ENCODE measurements around the gene FTCD. TPM values are rescaled to one million over a fixed set of nuclear protein-coding genes. Genes with fewer than 3 reads are reported as not detected.

The FTCD gene
- total and polyA plus RNA-seq, 5 donors = 1.00 to 3.5 (median 1.8) TPM

- intact Hi-C loops (cut with DNase I) = loop anchor here in 1 of 4 donors (10.0 kb wide), 1 partner anchor 114 kb away; no protein-coding TSS in a partner anchor
- 92% methylated on average over 27 of the region's 27 CpGs for WGBS
- Histone ChIP-seq H3K27ac (ENCODE audit: low read length) (no peak overlapping the region), H3K9me3 (ENCODE audit: control insufficient read depth, low read length) (no peaks in the 10 kb centered on the region), H3K27me3 (ENCODE audit: control insufficient read depth, insufficient read depth) (no peaks in the 10 kb centered on the region), H3K4me1 (ENCODE audit: control insufficient read depth, insufficient read depth, low read length) (no peaks in the 10 kb centered on the region), H3K4me3 (ENCODE audit: low read length) (no peak overlapping the region)
- ATAC-seq (no peak), DNase-seq (peak in 2 of 3 donors; percentile 11 to 47)
These were observed 36.8 kb downstream of the FTCD start for GRCh38 chr21:46118316-46119143.

DNA sequence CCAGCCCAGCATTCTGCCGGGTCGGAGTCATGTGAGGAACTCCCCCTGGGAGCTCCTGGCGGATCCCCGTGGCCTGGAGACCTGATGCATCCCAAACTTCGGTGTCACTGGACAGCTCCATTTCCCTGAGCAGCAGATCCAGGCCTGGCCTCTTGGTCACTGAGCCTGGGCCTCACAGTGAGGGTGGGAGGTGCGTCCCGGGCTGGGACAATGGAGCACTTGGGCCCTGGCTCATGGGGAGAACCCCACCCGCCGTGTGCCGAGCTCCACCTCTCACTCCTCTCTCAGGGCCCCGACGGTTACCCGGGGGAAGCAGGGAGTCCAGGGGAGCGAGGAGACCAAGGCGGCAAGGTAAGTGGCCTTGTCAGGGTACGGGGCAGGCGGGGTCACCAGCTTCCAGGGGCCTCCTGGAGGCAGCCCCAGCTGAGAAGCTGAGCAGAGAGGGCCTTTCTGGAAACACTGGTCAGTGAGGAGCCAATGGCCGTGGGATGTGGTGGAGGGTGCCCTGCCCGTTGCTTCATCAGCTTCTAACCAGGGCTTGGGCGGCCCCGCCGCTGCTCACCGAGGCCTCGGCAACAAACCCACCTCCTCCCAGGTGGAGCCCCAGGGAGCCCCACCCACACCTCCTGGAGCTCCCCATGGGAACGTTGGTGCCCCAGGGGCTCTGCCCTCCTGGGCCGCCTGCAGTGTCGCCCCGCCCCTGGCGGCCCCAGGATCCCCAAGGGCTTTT is 37.6 kb downstream of the FTCD start:
- Histone ChIP-seq H3K4me1 (ENCODE audit: control insufficient read depth, insufficient read depth, low read length) (no peaks in the 10 kb centered on the region), H3K4me3 (ENCODE audit: low read length) (no peak overlapping the region), H3K27me3 (ENCODE audit: control insufficient read depth, insufficient read depth) (no peaks in the 10 kb centered on the region), H3K9me3 (ENCODE audit: control insufficient read depth, low read length) (no peaks in the 10 kb centered on the region), H3K27ac (ENCODE audit: low read length) (no peak overlapping the region)
- ATAC-seq (no peak), DNase-seq (peak in 2 of 3 donors; percentile 47 to 52)
- WGBS = 83% methylated on average over 29 of the region's 29 CpGs
- intact Hi-C loops (cut with DNase I) = loop anchor here in 1 of 4 donors (10.0 kb wide), 1 partner anchor 113 kb away; no protein-coding TSS in a partner anchor

DNA sequence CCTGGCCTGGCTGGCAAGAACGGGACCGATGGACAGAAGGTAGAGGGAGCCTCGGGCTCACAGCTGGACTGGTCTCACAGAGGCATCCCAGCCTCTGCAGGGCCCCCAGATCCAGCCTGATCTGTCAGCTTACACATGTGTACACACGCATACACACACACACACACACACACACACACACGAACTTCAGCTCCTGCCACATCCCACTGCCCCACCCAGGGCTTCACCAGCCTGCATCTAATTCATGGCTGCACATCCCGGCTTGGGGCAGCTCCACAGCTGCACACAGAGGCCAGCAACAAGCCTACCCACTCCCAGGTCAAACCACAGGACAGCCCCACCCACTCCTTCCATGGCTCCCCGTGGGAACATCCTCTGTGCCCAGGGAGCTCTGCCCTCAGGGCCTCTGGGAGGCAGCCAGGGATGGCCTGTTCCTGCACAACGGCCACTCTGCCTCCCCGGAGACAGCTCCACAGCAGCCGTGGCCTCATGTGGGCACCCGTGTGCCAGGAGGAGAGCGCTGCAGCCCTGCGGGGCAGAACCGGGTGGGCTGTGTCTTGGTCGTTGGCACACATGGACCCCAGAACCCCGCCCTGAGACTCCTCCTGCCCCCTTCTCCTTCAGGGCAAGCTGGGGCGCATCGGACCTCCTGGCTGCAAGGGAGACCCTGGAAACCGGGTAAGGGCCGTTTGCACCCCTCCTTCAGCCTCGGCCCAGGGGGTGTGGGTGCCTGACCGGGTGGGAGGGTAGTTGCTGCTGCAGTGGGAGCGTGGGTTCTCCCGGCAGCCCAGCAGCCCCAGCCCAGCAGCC is 38.4 kb downstream of the FTCD start:
- Histone ChIP-seq H3K27ac (ENCODE audit: low read length) (no peak overlapping the region), H3K4me3 (ENCODE audit: low read length) (no peak overlapping the region), H3K27me3 (ENCODE audit: control insufficient read depth, insufficient read depth) (no peaks in the 10 kb centered on the region), H3K9me3 (ENCODE audit: control insufficient read depth, low read length) (no peaks in the 10 kb centered on the region), H3K4me1 (ENCODE audit: control insufficient read depth, insufficient read depth, low read length) (no peaks in the 10 kb centered on the region)
- WGBS = 82% methylated on average over 24 of the region's 24 CpGs
- intact Hi-C loops (cut with DNase I) = loop anchor here in 1 of 4 donors (10.0 kb wide), 1 partner anchor 112 kb away; no protein-coding TSS in a partner anchor
- ATAC-seq (no peak), DNase-seq (peak; percentile 16 to 48 (median 38))

GRCh38 chr21:46116189-46116775 is 39.1 kb downstream of the FTCD start:
- intact Hi-C loops (cut with DNase I) = loop anchor here in 1 of 4 donors (10.0 kb wide), 1 partner anchor 111 kb away; no protein-coding TSS in a partner anchor
- whole genome bisulfite sequencing = 90% methylated on average over 20 of the region's 20 CpGs
- H3K27ac ChIP-seq (ENCODE audit: low read length) = no peak overlapping the region
- no peaks in the 10 kb centered on the region for H3K4me1 ChIP-seq (ENCODE audit: control insufficient read depth, insufficient read depth, low read length)
- no peaks in the 10 kb centered on the region for H3K9me3 ChIP-seq (ENCODE audit: control insufficient read depth, low read length)
- DNase-seq (peak; percentile 10 to 45 (median 39)), ATAC-seq (no peak)
- no peak overlapping the region for H3K4me3 ChIP-seq (ENCODE audit: low read length)
- H3K27me3 ChIP-seq (ENCODE audit: control insufficient read depth, insufficient read depth) = no peaks in the 10 kb centered on the region

GRCh38 chr21:46115441-46116188 is 39.8 kb downstream of the FTCD start:
- H3K27ac ChIP-seq (ENCODE audit: low read length) = no peak overlapping the region
- H3K9me3 ChIP-seq (ENCODE audit: control insufficient read depth, low read length) = no peaks in the 10 kb centered on the region
- ATAC-seq (no peak), DNase-seq (peak; percentile 13 to 46 (median 45))
- intact Hi-C loops (cut with DNase I) = loop anchor here in 1 of 4 donors (10.0 kb wide), 1 partner anchor 111 kb away; no protein-coding TSS in a partner anchor
- H3K27me3 ChIP-seq (ENCODE audit: control insufficient read depth, insufficient read depth) = no peaks in the 10 kb centered on the region
- 93% methylated on average over 17 of the region's 17 CpGs for WGBS
- H3K4me1 ChIP-seq (ENCODE audit: control insufficient read depth, insufficient read depth, low read length) = no peaks in the 10 kb centered on the region
- no peak overlapping the region for H3K4me3 ChIP-seq (ENCODE audit: low read length)

GRCh38 chr21:46114963-46115362 is 40.4 kb downstream of the FTCD start:
- ATAC-seq (no peak), DNase-seq (peak; percentile 25 to 64 (median 27))
- H3K4me3 ChIP-seq (ENCODE audit: low read length) = no peak overlapping the region
- no peaks in the 10 kb centered on the region for H3K4me1 ChIP-seq (ENCODE audit: control insufficient read depth, insufficient read depth, low read length)
- no peak overlapping the region for H3K27ac ChIP-seq (ENCODE audit: low read length)
- no peaks in the 10 kb centered on the region for H3K9me3 ChIP-seq (ENCODE audit: control insufficient read depth, low read length)
- intact Hi-C loops (cut with DNase I) = loop anchor here in 1 of 4 donors (10.0 kb wide), 1 partner anchor 110 kb away; no protein-coding TSS in a partner anchor
- WGBS = 95% methylated on average over 4 of the region's 4 CpGs
- H3K27me3 ChIP-seq (ENCODE audit: control insufficient read depth, insufficient read depth) = no peaks in the 10 kb centered on the region

GRCh38 chr21:46113497-46114176 is 41.7 kb downstream of the FTCD start:
- WGBS = 95% methylated on average over 16 of the region's 16 CpGs
- intact Hi-C loops (cut with DNase I) = loop anchor here in 1 of 4 donors (10.0 kb wide), 1 partner anchor 109 kb away; no protein-coding TSS in a partner anchor
- H3K27ac ChIP-seq (ENCODE audit: low read length) = no peak overlapping the region
- H3K9me3 ChIP-seq (ENCODE audit: control insufficient read depth, low read length) = no peaks in the 10 kb centered on the region
- no peaks in the 10 kb centered on the region for H3K27me3 ChIP-seq (ENCODE audit: control insufficient read depth, insufficient read depth)
- DNase-seq (peak in 2 of 3 donors; percentile 10 to 38), ATAC-seq (no peak)
- H3K4me3 ChIP-seq (ENCODE audit: low read length) = no peak overlapping the region
- H3K4me1 ChIP-seq (ENCODE audit: control insufficient read depth, insufficient read depth, low read length) = no peaks in the 10 kb centered on the region

DNA sequence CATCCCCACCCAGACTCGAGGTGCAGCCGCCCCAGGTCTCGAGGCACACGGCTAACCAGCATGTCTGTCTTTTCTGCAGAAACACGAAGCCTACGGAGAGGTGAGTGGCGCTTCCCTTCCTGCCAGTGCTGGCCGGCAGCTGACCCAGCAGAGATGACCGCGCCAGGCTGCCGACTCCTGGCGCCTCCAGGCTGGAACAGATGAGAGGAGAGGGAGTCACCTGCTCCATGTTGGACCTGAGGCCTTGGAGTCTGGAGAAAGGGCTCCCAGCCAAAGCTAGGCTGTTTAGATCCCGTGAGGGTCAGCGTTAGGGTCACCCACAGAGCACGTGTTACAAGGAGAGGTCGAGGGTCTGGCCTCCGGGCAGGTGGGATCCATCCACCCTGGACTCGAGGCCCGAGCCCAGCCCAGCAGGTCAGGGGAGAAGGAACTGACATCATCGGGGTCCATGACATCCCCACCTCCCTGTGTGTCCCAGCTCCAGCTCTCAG is 42.6 kb downstream of the FTCD start:
- no peak for ATAC-seq
- Histone ChIP-seq H3K4me3 (ENCODE audit: low read length) (no peak overlapping the region), H3K4me1 (ENCODE audit: control insufficient read depth, insufficient read depth, low read length) (no peaks in the 10 kb centered on the region), H3K27ac (ENCODE audit: low read length) (no peak overlapping the region), H3K27me3 (ENCODE audit: control insufficient read depth, insufficient read depth) (no peaks in the 10 kb centered on the region), H3K9me3 (ENCODE audit: control insufficient read depth, low read length) (no peaks in the 10 kb centered on the region)
- intact Hi-C loops (cut with DNase I) = loop anchor here in 1 of 4 donors (10.0 kb wide), 1 partner anchor 108 kb away; no protein-coding TSS in a partner anchor
- 95% methylated on average over 20 of the region's 20 CpGs for WGBS
- peak; percentile 10 to 38 (median 34) for DNase-seq
